Inflammatory macrophage treated with lipopolysaccharide for 4 hours (primary cell): Measurements from ENCODE around the gene CD3D.

ENCODE experiments used
- DNase-seq: peaks from one replicate; pipeline ENCODE4 v3.0.0-alpha.2; 2020

The CD3D gene

DNA sequence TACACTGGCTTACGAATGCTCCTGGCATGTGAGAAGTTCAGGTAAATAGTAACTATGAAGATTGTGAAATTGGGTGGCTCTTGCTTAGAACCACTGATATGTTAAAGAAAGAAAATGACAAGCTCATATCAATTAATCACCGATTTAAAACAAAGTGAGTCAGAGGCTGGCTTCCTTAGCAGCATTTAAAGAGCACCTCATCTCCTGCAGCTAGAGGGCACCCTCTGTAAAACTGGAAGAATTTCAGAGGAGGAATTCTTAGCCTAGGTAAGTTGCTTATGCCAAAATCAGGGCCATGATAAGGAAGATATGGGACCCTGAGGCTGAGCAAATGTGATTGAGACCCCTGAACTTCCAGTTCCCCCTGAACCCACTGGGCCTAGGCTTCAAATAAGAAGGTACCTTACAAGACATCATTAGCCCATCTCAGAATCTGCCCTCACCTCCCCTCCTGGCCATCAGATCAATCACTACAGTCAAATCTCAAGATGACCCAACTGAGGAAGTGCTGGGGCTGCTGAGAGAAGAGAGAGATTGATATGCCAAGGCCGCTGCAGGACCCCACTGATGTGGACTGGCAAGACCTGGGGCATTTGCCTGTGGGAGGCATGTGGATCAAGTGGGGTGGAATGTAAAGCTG lies 46.6 kb downstream of the CD3D start:
- DNase-seq: peak; percentile 61

DNA sequence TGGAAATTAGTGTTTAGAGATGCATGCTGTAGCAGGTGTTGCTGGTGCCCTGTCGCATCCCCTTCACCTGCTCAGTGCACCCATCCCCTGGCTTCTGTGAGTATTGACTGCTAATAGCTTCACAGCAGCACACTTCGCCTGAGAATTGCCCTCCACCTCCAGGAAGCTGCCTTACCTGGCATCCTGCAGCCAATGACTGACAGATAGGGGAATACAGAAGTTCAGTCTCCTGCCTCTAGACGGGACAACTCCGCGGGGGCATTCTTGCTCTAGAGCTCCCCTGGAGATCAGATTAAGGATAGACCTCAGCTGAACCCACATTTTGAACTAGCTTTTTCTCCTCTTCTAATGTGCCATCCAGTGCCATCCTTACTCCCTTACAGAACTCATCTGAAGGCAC lies 47.3 kb downstream of the CD3D start:
- no peak for DNase-seq

DNA sequence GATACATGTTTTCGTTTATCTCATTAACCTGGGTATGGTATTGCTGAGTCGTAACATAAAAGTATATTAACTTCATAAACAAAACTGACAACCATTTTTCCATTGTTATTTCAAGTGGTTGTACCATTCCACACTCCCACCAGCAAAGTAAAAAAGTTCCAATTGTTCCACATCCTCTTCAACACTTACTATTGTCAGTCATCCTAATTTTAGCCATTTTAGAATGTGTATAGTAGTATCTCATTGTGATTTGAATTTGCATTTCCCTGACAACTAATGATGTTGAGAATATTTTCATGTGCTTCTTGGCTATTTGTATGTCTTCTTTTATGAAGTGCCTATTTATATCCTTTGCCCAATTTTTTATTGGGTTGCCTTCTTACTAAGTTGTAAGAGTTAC lies 48.5 kb downstream of the CD3D start:
- DNase-seq: no peak

DNA sequence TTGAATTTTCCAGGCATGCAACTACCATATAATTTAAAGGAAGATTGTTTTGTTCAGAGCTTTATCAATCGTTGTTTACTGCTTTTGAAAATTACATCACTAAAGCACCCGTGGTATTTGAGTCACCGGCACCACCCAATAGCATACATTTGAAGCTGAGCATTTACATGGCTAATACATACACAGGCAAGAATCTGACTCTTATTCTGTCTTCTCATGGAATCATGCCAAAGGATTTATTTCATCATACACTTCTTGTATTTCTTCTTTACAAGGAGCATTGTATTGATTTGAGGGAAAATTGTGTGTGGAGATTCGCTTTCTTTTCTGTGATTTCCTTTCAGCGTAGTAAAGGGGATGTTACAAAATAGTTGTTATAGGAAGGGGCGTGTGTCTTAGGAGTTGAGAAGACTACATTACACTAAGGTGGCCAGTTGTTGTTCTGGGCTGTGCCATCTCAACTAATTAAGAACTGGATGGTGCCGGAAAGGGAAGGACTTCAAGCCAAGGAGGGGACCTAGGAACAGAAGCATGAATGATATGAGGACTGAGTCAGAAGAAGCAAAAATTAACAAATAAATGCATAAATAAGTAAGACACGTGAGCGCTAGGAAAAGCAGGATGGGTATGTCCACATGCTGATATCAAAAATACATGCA lies 50.9 kb downstream of the CD3D start:
- peak; percentile 89 for DNase-seq

DNA sequence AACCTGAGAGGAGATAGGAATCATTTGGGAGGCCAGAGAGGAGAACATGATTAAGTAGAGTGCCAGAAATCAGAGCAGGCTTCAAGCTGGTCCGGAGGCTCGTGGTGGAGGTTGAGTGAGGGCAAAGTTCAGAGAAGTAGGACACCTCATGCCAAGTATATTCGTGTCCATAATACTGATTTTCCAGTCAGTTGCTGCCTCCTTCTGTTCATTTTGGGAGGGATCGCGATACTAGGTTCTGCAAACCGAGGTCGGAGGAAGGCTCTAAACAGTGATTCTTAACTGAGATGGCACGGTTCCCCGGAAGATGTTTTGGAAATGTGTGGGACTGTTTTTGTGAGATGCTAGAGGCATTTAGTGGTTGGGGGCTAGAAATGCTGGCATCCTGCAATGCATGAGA lies 51.6 kb downstream of the CD3D start:
- peak; percentile 78 for DNase-seq

DNA sequence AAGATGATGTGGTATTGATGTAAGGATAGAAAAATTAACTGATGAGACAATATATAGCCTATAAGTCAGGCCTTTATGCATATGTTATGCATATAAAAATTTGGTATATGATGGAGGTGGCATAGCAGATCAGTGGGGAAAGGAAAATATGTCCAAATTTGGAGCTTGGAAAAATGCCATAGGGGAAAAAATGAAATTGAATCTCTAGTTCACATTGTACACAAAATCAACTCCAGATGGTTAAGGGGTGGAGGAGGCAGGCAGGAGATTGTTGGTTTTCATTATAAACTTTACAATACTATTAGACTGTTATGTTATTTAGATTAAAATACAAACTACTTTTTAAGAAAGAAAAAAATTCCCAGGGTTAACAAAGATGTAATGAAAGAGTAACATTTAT lies 53.1 kb downstream of the CD3D start:
- DNase-seq: no peak
